ENCODE data around the gene RIPOR2.

DNA sequence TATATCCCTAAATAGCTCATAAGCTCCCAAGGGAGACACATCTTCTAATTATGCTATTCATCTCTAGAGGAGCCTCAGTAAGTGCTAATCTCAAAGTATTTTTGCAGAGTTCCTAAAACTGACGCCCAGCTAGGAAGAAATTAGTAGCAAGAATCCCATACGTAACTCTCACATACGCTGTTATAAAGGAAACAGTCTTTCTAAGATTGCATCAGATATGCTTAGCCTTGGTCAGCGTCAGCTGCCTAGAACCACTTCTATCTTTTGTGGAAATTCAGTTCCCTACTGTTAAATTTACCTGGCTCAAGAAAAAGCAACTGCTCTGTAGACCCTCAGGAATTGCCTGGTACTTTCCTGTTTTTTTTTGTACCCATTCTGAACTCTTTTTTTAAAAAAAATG lies 13.6 kb downstream of the RIPOR2 start:
- TF ChIP-seq, protein P1, sequence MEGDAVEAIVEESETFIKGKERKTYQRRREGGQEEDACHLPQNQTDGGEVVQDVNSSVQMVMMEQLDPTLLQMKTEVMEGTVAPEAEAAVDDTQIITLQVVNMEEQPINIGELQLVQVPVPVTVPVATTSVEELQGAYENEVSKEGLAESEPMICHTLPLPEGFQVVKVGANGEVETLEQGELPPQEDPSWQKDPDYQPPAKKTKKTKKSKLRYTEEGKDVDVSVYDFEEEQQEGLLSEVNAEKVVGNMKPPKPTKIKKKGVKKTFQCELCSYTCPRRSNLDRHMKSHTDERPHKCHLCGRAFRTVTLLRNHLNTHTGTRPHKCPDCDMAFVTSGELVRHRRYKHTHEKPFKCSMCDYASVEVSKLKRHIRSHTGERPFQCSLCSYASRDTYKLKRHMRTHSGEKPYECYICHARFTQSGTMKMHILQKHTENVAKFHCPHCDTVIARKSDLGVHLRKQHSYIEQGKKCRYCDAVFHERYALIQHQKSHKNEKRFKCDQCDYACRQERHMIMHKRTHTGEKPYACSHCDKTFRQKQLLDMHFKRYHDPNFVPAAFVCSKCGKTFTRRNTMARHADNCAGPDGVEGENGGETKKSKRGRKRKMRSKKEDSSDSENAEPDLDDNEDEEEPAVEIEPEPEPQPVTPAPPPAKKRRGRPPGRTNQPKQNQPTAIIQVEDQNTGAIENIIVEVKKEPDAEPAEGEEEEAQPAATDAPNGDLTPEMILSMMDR (IDR thresholded peaks at IDR 0.05; ENCODE audit: low read depth, low read length) = no peak
- TF ChIP-seq EZH2phosphoT487 (IDR thresholded peaks at IDR 0.05; ENCODE audit: low read depth) = no peak

Data from OCI-LY3 (cell line).